ENCODE measurements around the gene RPL37.
"Not testable (repeated sequence)": the region's sequence is repeated elsewhere in the genome, so short reads cannot be mapped to it uniquely, and the experiment has no call there.

RPL37 gene

DNA sequence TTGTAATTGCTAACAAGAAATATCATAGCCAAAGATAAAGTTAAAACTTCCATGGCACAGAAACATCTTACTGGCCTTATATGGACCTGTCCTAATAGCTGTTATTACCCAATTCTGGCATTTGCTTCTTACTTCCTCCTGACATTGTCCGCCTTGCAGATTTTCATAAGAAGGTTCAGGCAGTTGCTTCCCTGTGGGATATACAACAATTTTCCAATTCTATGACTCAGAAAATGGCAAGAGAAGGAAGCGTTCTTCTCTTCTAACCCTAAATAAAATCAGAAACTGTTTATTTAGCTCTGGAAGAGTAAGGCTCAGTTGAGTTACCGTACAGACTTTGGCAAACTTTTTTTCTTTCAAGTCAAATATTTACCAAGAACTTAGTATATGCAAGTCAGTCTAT is 38.5 kb downstream of the RPL37 start:
- DNase-seq, result no peak

DNA sequence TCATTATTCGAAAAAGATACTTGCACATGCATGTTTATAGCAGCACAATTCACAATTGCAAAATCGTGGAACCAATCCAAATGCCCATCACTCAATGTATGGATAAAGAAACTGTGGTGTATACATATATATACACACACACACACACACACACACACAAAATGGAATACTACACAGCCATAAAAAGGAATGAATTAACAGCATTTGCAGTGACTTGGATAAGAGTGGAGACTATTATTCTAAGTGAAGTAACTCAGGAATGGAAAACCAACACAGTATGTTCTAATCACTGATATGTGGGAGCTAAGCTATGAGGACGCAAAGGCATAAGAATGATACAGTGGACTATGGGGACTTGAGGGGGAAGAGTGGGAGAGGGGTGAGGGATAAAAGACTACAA is 40.1 kb downstream of the RPL37 start:
- not testable (repeated sequence) for DNase-seq

DNA sequence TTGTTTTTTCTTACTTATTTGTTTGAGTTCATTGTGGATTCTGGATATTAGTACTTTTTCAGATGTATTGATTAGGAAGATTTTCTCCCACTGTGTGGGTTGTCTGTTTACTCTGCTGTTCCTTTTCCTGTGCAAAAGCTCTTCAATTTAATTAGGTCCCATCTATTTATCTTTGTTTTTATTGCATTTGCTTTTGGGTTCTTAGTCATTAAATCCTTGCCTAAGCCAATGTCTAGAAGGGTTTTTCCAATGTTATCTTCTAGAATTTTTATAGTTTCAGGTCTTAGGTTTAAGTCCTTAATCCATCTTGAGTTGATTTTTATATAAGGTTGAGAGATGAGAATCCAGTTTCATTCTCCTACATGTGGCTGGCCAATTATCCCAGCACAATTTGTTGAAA is 40.7 kb downstream of the RPL37 start:
- DNase-seq, result not testable (repeated sequence)

DNA sequence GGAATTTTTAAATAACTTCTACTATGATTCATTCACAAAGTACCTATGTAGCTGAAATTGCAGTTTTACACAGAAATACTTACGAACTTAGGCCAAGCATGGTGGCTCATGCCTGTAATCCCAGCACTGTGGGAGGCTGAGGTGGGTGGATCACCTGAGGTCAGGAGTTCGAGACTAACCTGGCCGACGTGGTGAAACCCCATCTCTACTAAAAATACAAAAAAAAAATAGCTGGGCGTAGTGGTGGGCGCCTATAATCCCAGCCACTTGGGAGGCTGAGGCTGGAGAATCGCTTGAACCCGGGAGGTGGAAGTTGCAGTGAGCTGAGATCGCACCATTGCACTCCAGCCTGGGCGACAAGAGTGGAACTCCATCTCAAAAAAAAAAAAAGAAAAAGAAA is 42.3 kb downstream of the RPL37 start:
- not testable (repeated sequence) for DNase-seq

DNA sequence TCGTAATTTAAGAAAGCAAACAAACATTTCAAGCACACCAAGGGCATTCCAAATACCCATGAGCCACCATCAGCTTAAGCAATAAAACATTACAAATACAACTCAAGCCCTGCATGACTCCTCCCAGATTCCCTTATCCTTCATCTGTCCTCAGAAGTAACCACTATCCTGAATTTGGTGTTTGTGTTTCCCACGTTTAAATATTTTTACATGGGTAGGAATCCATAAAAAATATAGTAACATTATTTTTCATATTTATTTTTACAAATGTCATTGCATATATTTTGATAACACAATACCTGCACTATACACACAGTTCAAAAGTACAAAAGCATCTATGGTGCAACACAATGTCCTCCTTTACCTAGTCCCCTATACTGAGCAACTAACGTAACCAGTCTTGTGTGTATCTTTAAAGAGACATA is 43.3 kb downstream of the RPL37 start:
- no peak for DNase-seq

DNA sequence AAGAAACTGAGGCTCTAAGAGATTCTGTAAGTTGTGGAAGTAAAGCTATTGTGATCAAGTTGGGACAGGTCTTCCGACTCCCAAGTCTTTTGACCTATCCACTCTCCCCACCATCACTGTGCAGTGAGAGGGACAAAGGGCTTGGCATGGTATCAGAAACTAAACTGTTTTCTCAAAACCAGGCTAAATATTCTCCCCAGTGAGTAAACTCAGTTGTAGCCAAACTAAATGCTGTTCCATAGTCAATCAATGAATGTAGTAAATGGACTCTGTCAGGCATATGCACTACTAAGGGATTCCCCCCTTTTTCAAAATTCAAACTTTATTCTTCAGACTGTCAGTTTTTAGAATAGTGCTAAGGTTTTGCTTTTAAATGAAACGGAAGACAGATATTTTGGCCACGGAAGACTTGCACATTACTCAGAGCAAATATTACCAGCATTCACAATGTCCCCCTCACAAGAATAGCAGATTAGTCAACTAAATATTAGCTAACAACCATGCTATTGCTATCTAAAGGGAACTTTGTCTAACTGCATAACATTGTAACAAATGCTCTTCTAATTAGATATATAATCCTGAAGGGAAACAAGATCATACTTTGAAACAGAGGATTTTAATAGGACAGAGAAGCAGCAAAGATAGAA is 44.0 kb downstream of the RPL37 start:
- no peak for DNase-seq

DNA sequence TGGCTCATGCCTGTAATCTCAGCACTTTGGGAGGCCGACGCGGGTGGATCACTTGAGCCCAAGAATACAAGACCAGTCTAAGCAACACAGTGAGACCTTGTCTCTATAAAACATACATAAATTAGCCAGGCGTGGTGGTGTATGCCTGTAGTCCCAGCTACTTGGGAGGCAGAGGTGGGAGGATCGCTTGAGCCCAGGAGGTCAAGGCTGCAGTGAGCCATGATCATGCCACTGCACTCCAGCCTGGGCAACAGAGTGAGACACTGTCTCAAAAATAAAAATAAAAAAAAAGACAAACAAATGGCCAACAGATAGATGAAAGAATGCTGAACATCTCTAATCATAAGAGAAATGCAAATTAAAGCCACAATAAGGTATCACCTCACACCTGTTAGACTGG is 46.1 kb downstream of the RPL37 start:
- not testable (repeated sequence) for DNase-seq

DNA sequence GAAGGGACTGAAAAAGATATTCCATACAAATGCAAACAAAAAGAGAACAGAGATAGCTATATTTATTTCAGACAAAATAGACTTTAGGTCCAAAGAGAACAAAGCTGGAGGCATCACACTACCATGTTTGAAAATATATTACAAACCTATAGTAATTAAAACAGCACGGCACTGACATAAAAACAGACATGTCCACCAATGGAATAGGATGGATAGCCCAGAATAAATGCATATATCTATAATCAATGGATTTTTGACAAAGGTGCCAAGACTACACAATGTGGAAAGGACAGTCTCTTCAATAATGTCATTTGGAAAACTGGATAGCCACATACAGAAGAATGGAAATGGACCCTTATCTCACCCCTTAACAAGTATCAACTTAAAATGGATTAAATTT is 47.0 kb downstream of the RPL37 start:
- no peak for DNase-seq

DNA sequence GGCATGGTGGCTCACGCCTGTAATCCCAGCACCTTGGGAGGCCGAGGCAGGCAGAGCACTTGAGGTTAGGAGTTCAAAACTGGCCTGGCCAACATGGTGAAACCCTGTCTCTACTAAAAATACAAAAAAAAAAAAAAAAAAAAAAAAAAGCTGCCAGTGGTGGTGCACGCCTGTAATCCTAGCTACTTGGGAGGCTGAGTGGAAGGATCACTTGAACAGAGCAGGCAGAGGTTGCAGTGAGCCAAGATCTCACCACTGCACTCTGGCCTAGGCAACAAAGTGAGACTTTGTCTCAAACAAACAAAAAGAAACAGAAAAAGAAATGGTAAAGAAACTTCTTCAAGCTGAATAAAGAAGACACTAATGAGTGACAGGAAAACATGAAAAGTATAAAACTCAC is 48.4 kb downstream of the RPL37 start:
- DNase-seq, result not testable (repeated sequence)

DNA sequence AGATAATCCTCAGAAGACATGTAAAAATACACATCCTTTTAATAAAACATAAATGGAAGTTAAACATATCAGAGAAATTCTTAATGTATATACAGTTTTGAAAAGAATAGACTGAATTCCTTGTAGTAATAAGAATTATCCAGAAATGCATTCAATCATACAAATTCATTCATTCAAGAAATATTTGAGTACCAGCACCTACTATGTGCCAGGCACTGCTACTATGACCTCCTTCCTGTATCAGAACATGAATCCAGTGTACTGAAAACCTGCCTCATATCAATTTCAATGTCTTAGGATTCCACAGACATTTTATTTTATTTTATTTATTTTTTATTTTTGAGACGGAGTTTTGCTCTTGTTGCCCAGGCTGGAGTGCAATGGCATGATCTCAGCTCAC is 50.1 kb downstream of the RPL37 start:
- DNase-seq, result no peak

DNA sequence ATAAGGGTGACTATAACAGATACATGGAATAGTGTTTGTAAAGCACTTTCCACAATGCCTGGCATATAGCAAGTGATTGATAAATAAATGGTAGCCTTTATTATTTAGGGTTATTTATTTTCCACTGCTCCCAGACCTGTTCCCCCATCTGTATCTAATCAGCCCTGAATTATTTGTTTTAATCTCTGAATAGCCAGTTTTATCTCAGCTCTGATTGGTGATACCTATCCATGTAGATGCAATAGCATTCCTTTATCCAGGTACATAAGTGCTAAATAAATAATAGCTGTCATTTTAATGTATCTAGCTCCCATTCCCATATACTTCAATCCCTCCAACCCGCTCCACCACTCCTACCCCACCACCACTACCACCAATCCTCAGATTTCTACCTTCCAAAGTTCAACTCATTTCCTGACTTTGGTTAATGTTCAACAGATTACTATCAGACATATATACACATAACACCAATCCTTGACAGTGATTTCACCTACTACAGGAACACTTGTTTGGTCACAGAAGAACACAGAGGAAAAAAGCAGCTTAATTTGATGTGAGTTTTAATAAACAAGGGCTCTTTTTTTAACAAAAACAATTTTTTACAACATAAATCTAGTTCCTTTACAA is 50.9 kb downstream of the RPL37 start:
- DNase-seq, result no peak

DNA sequence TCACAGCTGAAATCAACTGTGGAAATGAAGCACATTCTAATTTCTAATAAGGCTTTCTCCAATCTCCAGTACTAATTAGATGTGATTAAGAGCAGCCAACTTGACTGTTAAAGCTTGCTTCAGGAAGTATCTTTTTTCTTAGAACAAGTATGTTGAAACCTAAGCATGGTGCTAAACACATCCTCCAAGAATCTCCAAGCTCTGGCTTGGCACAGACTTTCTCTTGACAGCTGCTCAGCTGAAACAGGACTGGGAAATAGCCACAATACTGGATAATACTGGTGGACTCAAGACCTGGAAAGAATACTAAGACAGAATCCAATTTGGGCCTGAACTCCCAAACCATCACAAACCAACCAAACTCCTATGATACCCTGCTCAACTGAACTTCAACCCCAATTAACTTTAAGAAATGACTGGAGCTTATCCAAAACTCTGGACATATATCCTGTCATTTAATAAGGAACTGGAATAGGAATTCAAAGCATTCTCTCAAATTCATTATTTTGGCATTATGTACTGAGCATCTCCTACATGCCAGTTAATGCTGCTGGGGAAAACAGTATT is 53.1 kb downstream of the RPL37 start:
- DNase-seq, result no peak

DNA sequence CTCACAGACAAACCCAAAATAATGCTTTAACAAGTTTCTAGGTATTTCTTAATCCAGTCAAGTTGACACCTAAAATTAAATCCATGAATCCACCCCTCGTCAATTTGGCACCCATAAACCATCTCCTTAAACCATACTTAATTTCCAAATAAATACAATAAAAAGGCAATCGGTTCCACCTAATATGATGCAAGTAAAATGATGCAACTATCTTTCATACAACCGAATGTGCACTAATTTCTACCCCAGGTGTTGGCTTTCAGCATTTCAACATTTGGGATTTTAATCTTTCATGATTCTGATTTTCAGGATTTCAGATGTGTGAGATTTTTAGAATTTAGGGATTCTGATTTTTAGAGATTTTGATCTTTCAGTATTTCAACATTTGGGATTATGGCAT is 54.2 kb downstream of the RPL37 start:
- no peak for DNase-seq

DNA sequence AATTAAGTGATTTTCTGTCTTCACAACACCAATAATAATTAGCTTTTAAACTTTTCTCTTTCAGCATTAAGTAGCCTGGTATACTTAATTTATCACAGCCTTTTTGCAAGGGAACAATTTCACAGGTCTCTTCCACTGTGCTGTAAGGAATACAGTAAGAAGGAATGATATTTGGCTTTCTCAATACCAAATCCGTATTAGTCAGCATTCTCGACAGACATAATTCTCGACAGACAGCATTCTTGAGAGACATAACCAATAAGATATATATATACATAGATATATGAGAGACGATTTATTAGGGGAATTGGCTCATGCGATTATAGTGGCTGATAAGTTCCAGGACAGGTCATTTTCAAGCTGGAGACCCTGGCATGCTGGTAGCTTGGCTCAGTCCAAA is 54.8 kb downstream of the RPL37 start:
- DNase-seq, result no peak

DNA sequence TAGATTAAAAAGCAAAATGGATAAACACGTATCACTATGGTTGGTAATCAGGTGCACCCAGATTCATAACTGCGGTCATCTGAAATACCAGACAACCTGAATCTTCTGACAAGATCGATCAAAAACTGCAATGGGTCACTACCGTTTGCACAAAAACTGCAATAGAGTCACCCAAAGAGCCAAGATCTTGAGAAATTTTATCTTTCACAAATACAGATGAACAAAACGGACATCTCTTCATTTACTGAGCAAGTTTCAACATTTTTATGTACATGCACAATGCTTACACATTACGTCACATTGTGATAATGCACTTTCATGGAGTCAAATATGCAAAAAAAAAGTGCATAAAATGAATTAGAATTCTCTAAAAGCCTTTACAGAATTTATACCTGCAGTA is 55.5 kb downstream of the RPL37 start:
- DNase-seq, result no peak

DNA sequence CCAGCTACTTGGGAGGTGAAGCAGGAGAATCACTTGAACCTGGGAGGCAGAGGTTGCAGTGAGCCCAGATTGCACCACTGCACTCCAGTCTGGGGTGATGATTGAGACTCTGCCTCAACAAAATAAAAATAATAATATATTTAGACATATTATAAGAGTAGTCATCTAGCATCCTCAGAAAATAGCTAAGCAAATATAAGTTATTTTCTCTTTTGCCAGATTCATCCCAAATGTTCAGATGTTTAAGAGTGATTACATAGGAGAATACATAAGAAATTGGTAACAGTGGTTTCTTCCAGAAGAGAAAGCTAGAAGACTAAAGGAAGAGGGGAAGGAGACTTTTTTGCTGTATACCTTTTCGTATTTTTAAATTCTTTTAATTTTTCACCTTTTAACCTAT is 56.9 kb downstream of the RPL37 start:
- DNase-seq, result no peak

DNA sequence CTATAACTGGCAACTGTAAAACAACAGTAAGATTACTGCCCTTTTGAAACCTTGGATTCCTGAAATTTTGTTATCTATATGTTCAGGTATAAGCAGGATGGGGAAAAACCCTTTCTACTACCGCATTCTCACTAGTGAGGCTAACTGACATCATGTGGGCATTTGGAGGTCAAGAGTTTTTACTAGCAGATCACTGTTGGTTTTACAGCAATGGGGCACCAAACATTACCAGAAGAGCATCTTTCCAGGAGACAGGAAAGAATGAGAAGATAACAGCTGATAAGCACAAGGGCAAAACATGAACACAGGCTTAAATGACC is 58.4 kb downstream of the RPL37 start:
- DNase-seq, result no peak

DNA sequence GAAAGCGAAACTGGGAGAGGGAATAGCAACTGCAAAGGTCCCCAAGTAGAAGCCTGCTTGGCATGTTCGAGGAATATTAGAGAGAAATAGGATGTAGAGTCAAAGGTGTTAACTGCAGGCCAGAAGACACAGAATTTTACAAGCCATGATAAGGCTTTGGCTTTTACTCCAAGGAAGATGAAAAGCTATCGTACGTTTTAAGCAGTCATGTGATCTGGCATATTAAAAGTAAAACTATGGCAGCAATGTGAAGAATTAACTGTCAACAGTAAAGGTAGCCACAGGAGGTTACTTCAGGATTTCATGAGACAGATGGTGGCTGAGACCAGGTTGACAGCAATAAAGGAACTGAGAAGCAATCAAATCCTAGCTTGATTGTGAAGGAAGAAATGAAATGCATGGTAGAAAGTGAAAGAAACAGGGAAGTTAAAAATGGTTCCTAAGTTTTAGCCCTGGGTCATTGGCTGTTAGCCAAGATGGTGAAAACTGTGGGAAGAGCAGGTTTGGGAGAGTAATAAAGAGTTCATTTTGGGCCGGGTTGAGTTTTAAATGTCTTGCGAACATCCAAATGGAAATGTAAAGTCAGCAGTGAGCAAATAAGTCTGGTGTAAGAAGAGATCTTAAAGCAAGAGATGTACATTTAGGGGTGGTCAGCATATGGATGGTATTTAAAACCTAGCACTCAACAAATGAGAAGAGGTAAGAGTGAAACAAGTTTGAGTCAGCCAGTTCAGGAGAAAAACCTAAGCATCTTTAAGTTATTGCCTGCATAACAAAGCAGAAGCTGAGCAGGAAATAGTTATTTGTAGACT is 59.0 kb downstream of the RPL37 start:
- no peak for DNase-seq
